ENCODE results near the gene GSK3A. TPM values are rescaled to one million over a fixed set of nuclear protein-coding genes. Genes with fewer than 3 reads are reported as not detected.

The GSK3A gene
- total and polyA plus RNA-seq, 2 of the 8 experiments (the other 6 are each of a cell fraction or from before 2014, with no cell fraction given), result 55.3 to 84.0 TPM

DNA sequence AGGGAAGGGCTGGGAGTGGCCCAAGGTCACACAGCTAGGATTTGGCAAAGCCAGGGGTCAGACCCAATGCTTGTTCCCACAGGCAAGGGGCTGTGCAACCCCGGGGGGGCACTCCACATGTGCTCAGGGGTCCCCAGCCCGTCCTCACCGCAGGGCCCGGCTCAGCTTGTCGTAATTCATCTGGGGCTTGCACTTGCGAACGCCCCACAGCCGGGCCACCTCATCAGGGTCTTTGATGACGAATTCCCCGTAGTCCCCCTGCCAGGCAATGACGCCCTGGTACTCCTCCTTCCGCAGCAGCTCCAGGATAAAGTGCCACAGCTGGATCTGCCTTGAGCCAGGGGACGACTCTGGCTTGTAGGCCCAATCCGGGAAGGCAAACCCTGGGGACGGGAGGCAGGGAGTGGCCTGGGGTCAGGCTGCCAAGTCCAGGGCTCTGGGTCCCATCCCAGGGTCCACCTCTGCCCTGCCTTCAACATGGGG is 7.8 kb upstream of the GSK3A start (continued):
- TF ChIP-seq, protein P1, sequence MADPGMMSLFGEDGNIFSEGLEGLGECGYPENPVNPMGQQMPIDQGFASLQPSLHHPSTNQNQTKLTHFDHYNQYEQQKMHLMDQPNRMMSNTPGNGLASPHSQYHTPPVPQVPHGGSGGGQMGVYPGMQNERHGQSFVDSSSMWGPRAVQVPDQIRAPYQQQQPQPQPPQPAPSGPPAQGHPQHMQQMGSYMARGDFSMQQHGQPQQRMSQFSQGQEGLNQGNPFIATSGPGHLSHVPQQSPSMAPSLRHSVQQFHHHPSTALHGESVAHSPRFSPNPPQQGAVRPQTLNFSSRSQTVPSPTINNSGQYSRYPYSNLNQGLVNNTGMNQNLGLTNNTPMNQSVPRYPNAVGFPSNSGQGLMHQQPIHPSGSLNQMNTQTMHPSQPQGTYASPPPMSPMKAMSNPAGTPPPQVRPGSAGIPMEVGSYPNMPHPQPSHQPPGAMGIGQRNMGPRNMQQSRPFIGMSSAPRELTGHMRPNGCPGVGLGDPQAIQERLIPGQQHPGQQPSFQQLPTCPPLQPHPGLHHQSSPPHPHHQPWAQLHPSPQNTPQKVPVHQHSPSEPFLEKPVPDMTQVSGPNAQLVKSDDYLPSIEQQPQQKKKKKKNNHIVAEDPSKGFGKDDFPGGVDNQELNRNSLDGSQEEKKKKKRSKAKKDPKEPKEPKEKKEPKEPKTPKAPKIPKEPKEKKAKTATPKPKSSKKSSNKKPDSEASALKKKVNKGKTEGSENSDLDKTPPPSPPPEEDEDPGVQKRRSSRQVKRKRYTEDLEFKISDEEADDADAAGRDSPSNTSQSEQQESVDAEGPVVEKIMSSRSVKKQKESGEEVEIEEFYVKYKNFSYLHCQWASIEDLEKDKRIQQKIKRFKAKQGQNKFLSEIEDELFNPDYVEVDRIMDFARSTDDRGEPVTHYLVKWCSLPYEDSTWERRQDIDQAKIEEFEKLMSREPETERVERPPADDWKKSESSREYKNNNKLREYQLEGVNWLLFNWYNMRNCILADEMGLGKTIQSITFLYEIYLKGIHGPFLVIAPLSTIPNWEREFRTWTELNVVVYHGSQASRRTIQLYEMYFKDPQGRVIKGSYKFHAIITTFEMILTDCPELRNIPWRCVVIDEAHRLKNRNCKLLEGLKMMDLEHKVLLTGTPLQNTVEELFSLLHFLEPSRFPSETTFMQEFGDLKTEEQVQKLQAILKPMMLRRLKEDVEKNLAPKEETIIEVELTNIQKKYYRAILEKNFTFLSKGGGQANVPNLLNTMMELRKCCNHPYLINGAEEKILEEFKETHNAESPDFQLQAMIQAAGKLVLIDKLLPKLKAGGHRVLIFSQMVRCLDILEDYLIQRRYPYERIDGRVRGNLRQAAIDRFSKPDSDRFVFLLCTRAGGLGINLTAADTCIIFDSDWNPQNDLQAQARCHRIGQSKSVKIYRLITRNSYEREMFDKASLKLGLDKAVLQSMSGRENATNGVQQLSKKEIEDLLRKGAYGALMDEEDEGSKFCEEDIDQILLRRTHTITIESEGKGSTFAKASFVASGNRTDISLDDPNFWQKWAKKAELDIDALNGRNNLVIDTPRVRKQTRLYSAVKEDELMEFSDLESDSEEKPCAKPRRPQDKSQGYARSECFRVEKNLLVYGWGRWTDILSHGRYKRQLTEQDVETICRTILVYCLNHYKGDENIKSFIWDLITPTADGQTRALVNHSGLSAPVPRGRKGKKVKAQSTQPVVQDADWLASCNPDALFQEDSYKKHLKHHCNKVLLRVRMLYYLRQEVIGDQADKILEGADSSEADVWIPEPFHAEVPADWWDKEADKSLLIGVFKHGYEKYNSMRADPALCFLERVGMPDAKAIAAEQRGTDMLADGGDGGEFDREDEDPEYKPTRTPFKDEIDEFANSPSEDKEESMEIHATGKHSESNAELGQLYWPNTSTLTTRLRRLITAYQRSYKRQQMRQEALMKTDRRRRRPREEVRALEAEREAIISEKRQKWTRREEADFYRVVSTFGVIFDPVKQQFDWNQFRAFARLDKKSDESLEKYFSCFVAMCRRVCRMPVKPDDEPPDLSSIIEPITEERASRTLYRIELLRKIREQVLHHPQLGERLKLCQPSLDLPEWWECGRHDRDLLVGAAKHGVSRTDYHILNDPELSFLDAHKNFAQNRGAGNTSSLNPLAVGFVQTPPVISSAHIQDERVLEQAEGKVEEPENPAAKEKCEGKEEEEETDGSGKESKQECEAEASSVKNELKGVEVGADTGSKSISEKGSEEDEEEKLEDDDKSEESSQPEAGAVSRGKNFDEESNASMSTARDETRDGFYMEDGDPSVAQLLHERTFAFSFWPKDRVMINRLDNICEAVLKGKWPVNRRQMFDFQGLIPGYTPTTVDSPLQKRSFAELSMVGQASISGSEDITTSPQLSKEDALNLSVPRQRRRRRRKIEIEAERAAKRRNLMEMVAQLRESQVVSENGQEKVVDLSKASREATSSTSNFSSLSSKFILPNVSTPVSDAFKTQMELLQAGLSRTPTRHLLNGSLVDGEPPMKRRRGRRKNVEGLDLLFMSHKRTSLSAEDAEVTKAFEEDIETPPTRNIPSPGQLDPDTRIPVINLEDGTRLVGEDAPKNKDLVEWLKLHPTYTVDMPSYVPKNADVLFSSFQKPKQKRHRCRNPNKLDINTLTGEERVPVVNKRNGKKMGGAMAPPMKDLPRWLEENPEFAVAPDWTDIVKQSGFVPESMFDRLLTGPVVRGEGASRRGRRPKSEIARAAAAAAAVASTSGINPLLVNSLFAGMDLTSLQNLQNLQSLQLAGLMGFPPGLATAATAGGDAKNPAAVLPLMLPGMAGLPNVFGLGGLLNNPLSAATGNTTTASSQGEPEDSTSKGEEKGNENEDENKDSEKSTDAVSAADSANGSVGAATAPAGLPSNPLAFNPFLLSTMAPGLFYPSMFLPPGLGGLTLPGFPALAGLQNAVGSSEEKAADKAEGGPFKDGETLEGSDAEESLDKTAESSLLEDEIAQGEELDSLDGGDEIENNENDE (IDR thresholded peaks at IDR 0.05; ENCODE audit: insufficient replicate concordance, low read length), result no peak
- TF ChIP-seq FOSL1 (IDR thresholded peaks at IDR 0.05; ENCODE audit: insufficient read depth, low read depth, low read length) (no peak), SRF (IDR thresholded peaks at IDR 0.05; ENCODE audit: low read depth, low read length) (no peak), TBP (IDR thresholded peaks at IDR 0.05; ENCODE audit: low read depth, low read length) (no peak), EZH2 (IDR thresholded peaks at IDR 0.05; ENCODE audit: low read depth, low read length, severe bottlenecking) (no peak), GABPA (IDR thresholded peaks at IDR 0.05; ENCODE audit: borderline replicate concordance, insufficient read depth, low read length) (no peak), KDM4A (IDR thresholded peaks at IDR 0.05; ENCODE audit: low read depth, low read length, severe bottlenecking) (no peak), CTBP2 (IDR thresholded peaks at IDR 0.05; ENCODE audit: borderline replicate concordance, insufficient read depth, insufficient read length, low read length) (no peak), CREB1 (IDR thresholded peaks at IDR 0.05) (no peak), CBX8 (IDR thresholded peaks at IDR 0.05; ENCODE audit: borderline replicate concordance, low read depth, low read length) (no peak), SAP30 (IDR thresholded peaks at IDR 0.05; ENCODE audit: insufficient read depth, insufficient replicate concordance, low read length) (no peak), CHD2 (IDR thresholded peaks at IDR 0.05; ENCODE audit: low read length) (no peak)
